Measurements from ENCODE around the gene SPTBN2. TPM values are rescaled to one million over a fixed set of nuclear protein-coding genes. Genes with fewer than 3 reads are reported as not detected.

Gene SPTBN2
- total RNA-seq, 1 experiment from 2014 or later, result 51.0 TPM

DNA sequence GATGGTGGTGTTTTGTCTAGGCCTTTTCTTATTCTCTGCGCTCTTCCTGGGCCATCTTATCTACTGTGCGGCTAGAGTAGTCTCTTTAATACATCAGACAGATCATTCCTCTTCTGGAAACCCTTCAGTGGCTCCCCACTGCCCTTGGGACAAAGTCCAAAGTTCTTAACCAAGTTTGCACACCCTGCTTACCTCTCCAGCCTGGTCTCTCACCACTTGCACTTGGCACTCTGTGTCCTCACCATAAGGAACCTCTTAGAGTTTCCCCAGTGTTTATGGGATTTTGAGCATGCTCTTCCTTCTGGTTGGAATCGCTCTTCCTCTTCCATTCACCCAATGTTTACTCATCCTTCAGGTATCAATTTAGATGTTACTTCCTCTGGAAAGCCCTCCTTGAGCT, 5.2 kb upstream of the SPTBN2 start:
- H3K4me1 ChIP-seq (replicated peaks; ENCODE audit: insufficient read depth), result no peaks in the 10 kb centered on the region
- 0 out of 2 replicates have a peak, but pooled peaks cover 3% of the 10 kb centered on the region for H3K27me3 ChIP-seq (ENCODE audit: insufficient read depth, low read depth)
- H2AFZ ChIP-seq, result no peak overlapping the region
- no peak overlapping the region for H3K4me2 ChIP-seq
- ChIA-PET CTCF (interaction anchor here (0.6 kb wide), 1 partner anchor 487 kb away, joined by 4 read pairs; no protein-coding TSS in a partner anchor), POLR2A (ENCODE audit: unreplicated experiment) (no interaction called here)
- H3K4me3 ChIP-seq, result no peak overlapping the region
- H3K36me3 ChIP-seq (ENCODE audit: low read depth), result no peaks in the 10 kb centered on the region
- no peaks in the 10 kb centered on the region for H4K20me1 ChIP-seq (ENCODE audit: insufficient read depth)
- H3K27ac ChIP-seq, result no peak overlapping the region
- no peaks in the 10 kb centered on the region for H3K9me2 ChIP-seq (ENCODE audit: insufficient read depth)
- no peak for TF ChIP-seq EZH2 (IDR thresholded peaks at IDR 0.05; ENCODE audit: low read depth)
- TF ChIP-seq, protein P1, sequence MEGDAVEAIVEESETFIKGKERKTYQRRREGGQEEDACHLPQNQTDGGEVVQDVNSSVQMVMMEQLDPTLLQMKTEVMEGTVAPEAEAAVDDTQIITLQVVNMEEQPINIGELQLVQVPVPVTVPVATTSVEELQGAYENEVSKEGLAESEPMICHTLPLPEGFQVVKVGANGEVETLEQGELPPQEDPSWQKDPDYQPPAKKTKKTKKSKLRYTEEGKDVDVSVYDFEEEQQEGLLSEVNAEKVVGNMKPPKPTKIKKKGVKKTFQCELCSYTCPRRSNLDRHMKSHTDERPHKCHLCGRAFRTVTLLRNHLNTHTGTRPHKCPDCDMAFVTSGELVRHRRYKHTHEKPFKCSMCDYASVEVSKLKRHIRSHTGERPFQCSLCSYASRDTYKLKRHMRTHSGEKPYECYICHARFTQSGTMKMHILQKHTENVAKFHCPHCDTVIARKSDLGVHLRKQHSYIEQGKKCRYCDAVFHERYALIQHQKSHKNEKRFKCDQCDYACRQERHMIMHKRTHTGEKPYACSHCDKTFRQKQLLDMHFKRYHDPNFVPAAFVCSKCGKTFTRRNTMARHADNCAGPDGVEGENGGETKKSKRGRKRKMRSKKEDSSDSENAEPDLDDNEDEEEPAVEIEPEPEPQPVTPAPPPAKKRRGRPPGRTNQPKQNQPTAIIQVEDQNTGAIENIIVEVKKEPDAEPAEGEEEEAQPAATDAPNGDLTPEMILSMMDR (conservative IDR thresholded peaks at IDR 0.05), result no peak
- intact Hi-C loops (cut with micrococcal nuclease; ENCODE audit: unreplicated experiment), result no loop called here
- no peak for DNase-seq
- H3K9me3 ChIP-seq (ENCODE audit: insufficient read depth, low read depth), result no peaks in the 10 kb centered on the region
- no TSS peak for BruUV-seq (replicated peaks)
- H3F3A ChIP-seq (ENCODE audit: insufficient read depth, low read depth), result peaks cover 9% of the 10 kb centered on the region; the same call in 1 of the 2 replicates
- H3K79me2 ChIP-seq (ENCODE audit: low read depth), result no peaks in the 10 kb centered on the region

DNA sequence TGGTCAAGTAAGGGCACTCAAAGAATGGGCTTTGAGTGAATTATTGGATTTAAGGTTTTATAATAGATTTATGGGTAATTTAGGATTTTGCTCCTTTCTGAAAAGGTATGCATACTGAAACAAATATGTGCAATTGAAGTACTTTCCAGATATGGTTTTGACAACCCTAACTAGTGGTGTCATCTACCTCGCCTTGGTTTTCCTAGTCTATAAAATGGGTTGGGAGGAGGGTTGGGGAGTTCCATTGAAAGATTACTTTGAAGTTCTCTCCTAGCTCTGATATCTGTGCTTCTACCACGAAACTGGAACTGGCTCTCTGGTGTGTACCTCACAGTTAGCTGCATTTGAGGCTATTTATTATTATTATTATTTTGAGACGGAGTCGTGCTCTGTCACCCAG, 431 bp upstream of the SPTBN2 start:
- ChIA-PET POLR2A (ENCODE audit: unreplicated experiment) (interaction anchor here (0.6 kb wide), 1 partner anchor 14 kb away, joined by 4 read pairs; no protein-coding TSS in a partner anchor), CTCF (no interaction called here)
- peaks cover 6% of the 10 kb centered on the region for H3K4me1 ChIP-seq (replicated peaks; ENCODE audit: insufficient read depth)
- peaks cover 7% of the 10 kb centered on the region; the same call in 1 of the 2 replicates for H3K27me3 ChIP-seq (ENCODE audit: insufficient read depth, low read depth)
- H3K27ac ChIP-seq, result no peak overlapping the region
- H3K4me2 ChIP-seq, result no peak overlapping the region
- no peak overlapping the region for H3K4me3 ChIP-seq
- H4K20me1 ChIP-seq (ENCODE audit: insufficient read depth), result no peaks in the 10 kb centered on the region
- peaks cover 17% of the 10 kb centered on the region; the same call in 1 of the 2 replicates for H3F3A ChIP-seq (ENCODE audit: insufficient read depth, low read depth)
- no peaks in the 10 kb centered on the region for H3K9me3 ChIP-seq (ENCODE audit: insufficient read depth, low read depth)
- BruUV-seq (replicated peaks), result no TSS peak
- no peaks in the 10 kb centered on the region for H3K36me3 ChIP-seq (ENCODE audit: low read depth)
- TF ChIP-seq EZH2 (IDR thresholded peaks at IDR 0.05; ENCODE audit: low read depth), result no peak
- TF ChIP-seq, protein P1 (conservative IDR thresholded peaks at IDR 0.05), result no peak
- H3K9me2 ChIP-seq (ENCODE audit: insufficient read depth), result no peaks in the 10 kb centered on the region
- 0 out of 2 replicates have a peak, but pooled peaks cover 2% of the 10 kb centered on the region for H3K79me2 ChIP-seq (ENCODE audit: low read depth)
- H2AFZ ChIP-seq, result no peak overlapping the region
- no peak for DNase-seq
- intact Hi-C loops (cut with micrococcal nuclease; ENCODE audit: unreplicated experiment), result no loop called here

DNA sequence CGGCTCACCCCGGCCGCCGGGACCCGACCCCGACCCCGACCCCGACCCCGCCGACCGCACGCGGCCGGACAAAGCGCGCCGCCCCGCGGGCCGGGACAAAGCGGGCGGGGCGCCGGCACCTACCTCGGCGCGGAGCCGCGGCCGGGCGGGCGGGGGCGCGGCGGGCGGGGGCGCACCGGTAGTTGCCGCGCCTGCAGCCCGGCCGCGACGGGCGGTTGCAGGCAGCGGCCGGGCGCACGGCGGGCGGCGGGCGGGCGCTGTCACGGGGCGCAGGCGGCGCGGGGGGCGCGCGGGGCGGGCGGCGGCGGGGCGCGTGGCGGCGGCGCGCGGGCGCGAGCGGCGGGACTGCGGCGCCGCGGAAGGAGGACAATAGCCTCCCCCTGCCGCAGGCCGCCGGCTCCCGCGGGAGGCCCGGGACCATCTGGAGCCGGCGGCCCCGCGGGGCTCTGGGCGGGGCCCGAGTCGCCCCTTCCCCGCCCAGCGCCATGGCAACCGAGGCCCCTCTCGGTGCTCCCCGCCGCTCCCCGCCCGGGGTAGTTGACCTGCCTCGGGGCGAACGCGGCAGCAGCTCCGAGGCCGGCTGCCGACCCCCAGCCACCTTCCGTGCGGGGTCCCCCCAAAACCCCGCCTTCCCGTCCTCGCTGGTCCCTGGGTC, 851 bp downstream of the SPTBN2 start:
- Histone ChIP-seq H3K27me3 (ENCODE audit: insufficient read depth, low read depth) (peaks cover 6% of the 10 kb centered on the region; the same call in 1 of the 2 replicates), H3K9me2 (ENCODE audit: insufficient read depth) (no peaks in the 10 kb centered on the region), H3K9me3 (ENCODE audit: insufficient read depth, low read depth) (no peaks in the 10 kb centered on the region), H2AFZ (peak overlapping the region; percentile 97; the same call in 1 of the 2 replicates), H3F3A (ENCODE audit: insufficient read depth, low read depth) (peaks cover 18% of the 10 kb centered on the region; the same call in 1 of the 2 replicates), H3K27ac (no peak overlapping the region), H3K4me2 (peak overlapping the region; percentile 99), H4K20me1 (ENCODE audit: insufficient read depth) (no peaks in the 10 kb centered on the region), H3K79me2 (ENCODE audit: low read depth) (0 out of 2 replicates have a peak, but pooled peaks cover 2% of the 10 kb centered on the region), H3K4me1 (replicated peaks; ENCODE audit: insufficient read depth) (peaks cover 16% of the 10 kb centered on the region), H3K36me3 (ENCODE audit: low read depth) (no peaks in the 10 kb centered on the region), H3K4me3 (peak overlapping the region; percentile 74; the same call in 1 of the 2 replicates)
- intact Hi-C loops (cut with micrococcal nuclease; ENCODE audit: unreplicated experiment), result no loop called here
- DNase-seq, result no peak
- ChIA-PET POLR2A (ENCODE audit: unreplicated experiment) (interaction anchor here (0.6 kb wide), 1 partner anchor 356 kb away, joined by 3 read pairs; no protein-coding TSS in a partner anchor), CTCF (interaction anchor here (0.6 kb wide), 1 partner anchor 227 kb away, joined by 8 read pairs; no protein-coding TSS in a partner anchor)
- no TSS peak for BruUV-seq (replicated peaks)
- TF ChIP-seq EZH2 (IDR thresholded peaks at IDR 0.05; ENCODE audit: low read depth), result no peak
- TF ChIP-seq, protein P1 (conservative IDR thresholded peaks at IDR 0.05), result no peak

Data from PC-9 (cell line).